Vagina (tissue), 2 donors: ENCODE measurements around the gene NT5C1B. TPM values are rescaled to one million over a fixed set of nuclear protein-coding genes. Genes with fewer than 3 reads are reported as not detected.

Experiments used
- DNase-seq, 2 donors: peaks; one replicate each; pipeline ENCODE4 v3.0.0-alpha.2; 2017; ENCODE audit errors: extremely low spot score in 2 of 2
- H3K27ac ChIP-seq: fragments of 200-600 bp; sonication (generic); one replicate; pipeline ENCODE4 v1.5.1; 2019
- H3K27me3 ChIP-seq: fragments of 200-600 bp; sonication (generic); one replicate; pipeline ENCODE4 v1.5.1; 2019
- H3K36me3 ChIP-seq, 2 donors: fragments of 200-600 bp; sonication (generic); one replicate each; pipeline ENCODE4 v1.5.1; 2017 to 2019
- H3K4me1 ChIP-seq: fragments of 200-600 bp; sonication (generic); one replicate; pipeline ENCODE4 v1.5.1; 2019
- H3K4me3 ChIP-seq, 2 donors: fragments of 200-600 bp; sonication (generic); 1 replicate in 1 of 2; 2 replicates in 1 of 2; pipeline ENCODE4 v1.5.1; 2016 to 2019
- H3K9me3 ChIP-seq: fragments of 200-600 bp; sonication (generic); one replicate; pipeline ENCODE4 v1.5.1; 2019
- POLR2A ChIP-seq, 2 donors: fragments of 450-650 bp; IDR thresholded peaks; one replicate each; pipeline ENCODE4 v1.6.1; 2017; ENCODE audit warnings: antibody characterized with exemption in 2 of 2, mild to moderate bottlenecking in 2 of 2, moderate library complexity in 2 of 2
- POLR2AphosphoS5 ChIP-seq, 2 donors: sonication (generic); formaldehyde crosslinking; IDR thresholded peaks; one replicate each; pipeline ENCODE4 v1.9.0; 2017; ENCODE audit warnings: antibody characterized with exemption in 2 of 2, mild to moderate bottlenecking in 2 of 2, low read depth in 1 of 2; ENCODE audit not compliant: insufficient read depth in 1 of 2
- intact Hi-C: fragments of 100-400 bp; cut with DNase I; formaldehyde crosslinking; loops from one replicate; pipeline ENCODE4 v1.15.1; 2023
- total RNA-seq: library from RNA; depleted of rRNA; stranded (reverse); fragments of >200 nt; gene quantifications from one replicate; pipeline ENCODE4 v1.2.3, GENCODE V29; 2016
- TF ChIP-seq, protein P1 (sequence below), 3 experiments: fragments of 450-650 bp in 2 of 3; fragments of 200-600 bp in 1 of 3; sonication (generic) in 1 of 3; IDR thresholded peaks; one replicate each; pipeline ENCODE4 v1.5.1; 2017 to 2019; ENCODE audit warnings: antibody characterized with exemption in 3 of 3, mild to moderate bottlenecking in 2 of 3, moderate library complexity in 2 of 3

NT5C1B gene
- total RNA-seq, 1 donor from 2014 or later = not detected

DNA sequence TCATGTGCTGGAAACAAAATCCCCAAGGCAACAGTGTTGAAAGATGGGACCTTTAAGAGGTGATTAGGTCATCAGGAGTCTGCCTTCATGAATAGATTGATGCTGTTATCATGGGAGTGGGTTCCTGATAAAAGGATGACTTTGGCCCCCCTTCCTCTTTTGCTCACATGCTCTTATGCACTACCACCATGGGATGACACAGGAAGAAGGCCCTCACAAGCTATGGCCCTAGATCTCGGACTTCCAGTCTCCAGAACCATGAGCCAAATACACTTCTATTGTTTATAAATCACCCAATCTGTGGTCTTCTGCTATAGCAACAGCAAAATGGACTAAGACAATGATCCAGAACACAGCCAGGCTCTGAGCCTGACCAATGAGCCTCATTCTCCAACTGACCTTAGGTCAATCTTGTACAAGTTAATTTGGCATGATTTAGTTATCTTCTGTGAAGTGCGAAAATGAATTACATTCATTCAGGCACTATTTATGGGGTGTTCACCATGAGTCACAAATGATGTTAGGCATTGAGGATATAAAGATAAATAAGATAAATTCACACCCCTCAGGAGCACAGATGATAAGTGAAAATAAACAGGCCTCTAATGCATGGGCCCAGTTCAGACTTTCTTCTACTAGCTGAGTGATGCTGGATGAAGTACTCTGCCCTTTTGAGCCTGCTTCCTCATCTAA lies 37.7 kb upstream of the NT5C1B start:
- H3K4me3 ChIP-seq = no peak overlapping the region
- DNase-seq = no peak
- intact Hi-C loops = no loop called here
- TF ChIP-seq POLR2AphosphoS5 (IDR thresholded peaks at IDR 0.05; ENCODE audit: insufficient read depth in 1 of 2, low read depth in 1 of 2) (no peak), POLR2A (IDR thresholded peaks at IDR 0.05) (no peak)
- TF ChIP-seq, protein P1, sequence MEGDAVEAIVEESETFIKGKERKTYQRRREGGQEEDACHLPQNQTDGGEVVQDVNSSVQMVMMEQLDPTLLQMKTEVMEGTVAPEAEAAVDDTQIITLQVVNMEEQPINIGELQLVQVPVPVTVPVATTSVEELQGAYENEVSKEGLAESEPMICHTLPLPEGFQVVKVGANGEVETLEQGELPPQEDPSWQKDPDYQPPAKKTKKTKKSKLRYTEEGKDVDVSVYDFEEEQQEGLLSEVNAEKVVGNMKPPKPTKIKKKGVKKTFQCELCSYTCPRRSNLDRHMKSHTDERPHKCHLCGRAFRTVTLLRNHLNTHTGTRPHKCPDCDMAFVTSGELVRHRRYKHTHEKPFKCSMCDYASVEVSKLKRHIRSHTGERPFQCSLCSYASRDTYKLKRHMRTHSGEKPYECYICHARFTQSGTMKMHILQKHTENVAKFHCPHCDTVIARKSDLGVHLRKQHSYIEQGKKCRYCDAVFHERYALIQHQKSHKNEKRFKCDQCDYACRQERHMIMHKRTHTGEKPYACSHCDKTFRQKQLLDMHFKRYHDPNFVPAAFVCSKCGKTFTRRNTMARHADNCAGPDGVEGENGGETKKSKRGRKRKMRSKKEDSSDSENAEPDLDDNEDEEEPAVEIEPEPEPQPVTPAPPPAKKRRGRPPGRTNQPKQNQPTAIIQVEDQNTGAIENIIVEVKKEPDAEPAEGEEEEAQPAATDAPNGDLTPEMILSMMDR (IDR thresholded peaks at IDR 0.05) = no peak
- H3K36me3 ChIP-seq = no peaks in the 10 kb centered on the region
- no peaks in the 10 kb centered on the region for H3K9me3 ChIP-seq
- H3K4me1 ChIP-seq = no peaks in the 10 kb centered on the region
- H3K27ac ChIP-seq = no peak overlapping the region
- H3K27me3 ChIP-seq = no peaks in the 10 kb centered on the region

DNA sequence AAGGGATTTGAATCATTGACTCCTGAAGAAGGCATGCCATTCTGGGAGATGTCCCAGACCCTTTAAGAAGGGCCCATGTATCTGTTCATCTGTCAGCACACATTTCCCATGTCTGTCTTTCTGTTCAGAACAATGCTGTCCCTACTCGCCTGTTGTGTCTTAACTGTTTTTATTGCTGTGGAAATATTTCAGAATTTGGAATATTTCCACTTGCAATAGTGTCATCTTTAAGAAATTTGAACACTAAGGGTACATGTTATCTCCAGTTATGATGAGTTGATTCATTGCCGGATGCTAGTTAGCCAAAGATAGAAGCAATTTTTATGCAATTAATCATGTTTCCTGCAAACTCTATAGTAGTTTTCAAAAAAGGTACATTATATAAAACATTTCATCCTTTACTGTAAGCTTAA lies 36.9 kb upstream of the NT5C1B start:
- Histone ChIP-seq H3K27me3 (no peaks in the 10 kb centered on the region), H3K4me1 (no peaks in the 10 kb centered on the region), H3K9me3 (no peaks in the 10 kb centered on the region), H3K36me3 (no peaks in the 10 kb centered on the region), H3K27ac (no peak overlapping the region), H3K4me3 (no peak overlapping the region)
- no peak for DNase-seq
- intact Hi-C loops = no loop called here
- TF ChIP-seq, protein P1 (IDR thresholded peaks at IDR 0.05) = no peak
- TF ChIP-seq POLR2A (IDR thresholded peaks at IDR 0.05) = no peak
- TF ChIP-seq POLR2AphosphoS5 (IDR thresholded peaks at IDR 0.05; ENCODE audit: insufficient read depth in 1 of 2, low read depth in 1 of 2) = no peak

DNA sequence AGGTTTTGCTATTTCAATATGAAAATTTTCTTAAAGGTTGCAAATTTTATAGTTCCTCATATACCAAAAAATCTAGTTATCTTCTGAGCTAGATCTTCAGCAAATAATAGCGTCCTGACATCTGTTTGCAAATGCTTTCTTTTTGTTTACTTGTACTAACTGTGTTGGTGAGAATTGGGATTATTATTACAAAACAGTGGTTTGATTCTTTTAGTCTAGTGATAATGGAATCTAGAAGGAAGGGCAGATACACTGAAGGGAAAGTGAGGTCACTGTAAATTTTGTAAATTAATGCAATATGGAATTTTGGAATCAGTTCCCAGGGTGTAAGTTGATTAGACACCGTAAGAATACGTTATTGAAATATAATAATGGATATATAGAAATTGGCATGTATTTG lies 36.2 kb upstream of the NT5C1B start:
- intact Hi-C loops = no loop called here
- Histone ChIP-seq H3K4me3 (no peak overlapping the region), H3K27ac (no peak overlapping the region), H3K9me3 (no peaks in the 10 kb centered on the region), H3K27me3 (no peaks in the 10 kb centered on the region), H3K4me1 (no peaks in the 10 kb centered on the region), H3K36me3 (no peaks in the 10 kb centered on the region)
- no peak for TF ChIP-seq POLR2A (IDR thresholded peaks at IDR 0.05)
- TF ChIP-seq, protein P1 (IDR thresholded peaks at IDR 0.05) = no peak
- no peak for TF ChIP-seq POLR2AphosphoS5 (IDR thresholded peaks at IDR 0.05; ENCODE audit: insufficient read depth in 1 of 2, low read depth in 1 of 2)
- DNase-seq = no peak

DNA sequence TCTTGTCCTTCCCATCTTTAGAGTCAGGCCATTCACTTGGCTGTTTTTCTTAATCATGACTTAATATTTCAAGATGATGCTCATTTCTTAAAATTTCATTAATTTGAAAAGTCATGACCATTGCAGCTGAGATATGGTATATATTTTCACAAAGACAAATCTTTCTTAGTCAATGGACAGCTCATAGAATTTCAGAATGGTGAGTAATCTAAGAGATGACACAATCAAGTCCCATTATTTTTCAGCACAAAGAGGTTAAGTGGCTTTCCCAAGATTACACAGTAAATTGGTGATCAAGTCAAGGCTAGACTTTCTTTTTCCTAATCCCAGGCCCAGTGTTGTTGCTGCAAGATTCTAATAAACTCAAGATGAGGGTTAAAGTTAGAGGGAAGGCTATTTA lies 34.4 kb upstream of the NT5C1B start:
- H3K9me3 ChIP-seq = no peaks in the 10 kb centered on the region
- H3K27ac ChIP-seq = no peak overlapping the region
- no peaks in the 10 kb centered on the region for H3K36me3 ChIP-seq
- H3K27me3 ChIP-seq = no peaks in the 10 kb centered on the region
- H3K4me1 ChIP-seq = no peaks in the 10 kb centered on the region
- DNase-seq = no peak
- TF ChIP-seq POLR2A (IDR thresholded peaks at IDR 0.05) (no peak), POLR2AphosphoS5 (IDR thresholded peaks at IDR 0.05; ENCODE audit: insufficient read depth in 1 of 2, low read depth in 1 of 2) (no peak)
- TF ChIP-seq, protein P1 (IDR thresholded peaks at IDR 0.05) = no peak
- intact Hi-C loops = no loop called here
- no peak overlapping the region for H3K4me3 ChIP-seq

DNA sequence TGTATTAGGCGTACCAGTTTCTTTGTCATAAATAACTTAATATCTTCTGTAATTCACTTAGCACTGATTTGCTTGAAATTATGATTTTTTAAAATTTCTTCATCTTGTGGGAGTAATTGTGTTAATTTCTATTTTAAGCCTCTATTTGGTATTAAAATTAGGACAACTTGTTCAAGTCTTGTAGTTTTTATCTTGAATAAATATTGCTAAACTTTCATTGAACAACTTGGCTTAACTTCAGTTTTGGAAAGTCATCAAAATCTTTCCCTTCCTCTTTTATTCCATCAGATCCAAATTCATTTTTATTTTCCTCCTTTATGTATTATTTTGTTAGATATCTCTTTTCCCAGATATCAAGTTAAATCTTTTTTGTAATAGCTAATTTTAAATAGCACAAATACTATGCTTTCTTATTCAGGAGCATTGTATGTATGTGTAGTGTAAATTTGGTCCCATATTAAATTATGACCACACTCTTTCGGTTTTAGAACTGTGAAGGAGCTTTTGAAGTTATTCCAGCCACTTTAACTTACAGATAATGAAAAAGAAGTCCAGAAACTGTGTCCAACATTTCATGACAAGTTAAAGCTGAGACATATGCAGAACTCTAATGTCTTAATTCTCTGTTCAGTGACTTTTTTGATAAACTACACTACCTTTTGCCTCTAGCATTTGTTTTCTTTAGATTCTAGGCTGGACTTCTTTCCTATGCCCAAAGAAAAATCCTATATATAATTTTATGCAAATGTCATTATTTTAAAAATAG lies 31.7 kb upstream of the NT5C1B start:
- H3K36me3 ChIP-seq = no peaks in the 10 kb centered on the region
- no peak for DNase-seq
- no peak overlapping the region for H3K4me3 ChIP-seq
- H3K9me3 ChIP-seq = no peaks in the 10 kb centered on the region
- no peaks in the 10 kb centered on the region for H3K27me3 ChIP-seq
- no peaks in the 10 kb centered on the region for H3K4me1 ChIP-seq
- H3K27ac ChIP-seq = no peak overlapping the region
- intact Hi-C loops = no loop called here
- TF ChIP-seq, protein P1 (IDR thresholded peaks at IDR 0.05) = no peak
- TF ChIP-seq POLR2A (IDR thresholded peaks at IDR 0.05) = no peak
- TF ChIP-seq POLR2AphosphoS5 (IDR thresholded peaks at IDR 0.05; ENCODE audit: insufficient read depth in 1 of 2, low read depth in 1 of 2) = no peak
